GM12878 (cell line): Measurements from ENCODE around the gene MOB2.

Experiments used
- ATF2 ChIP-seq: IDR thresholded peaks from 2 replicates; pipeline ENCODE4 v1.6.1; 2012; ENCODE audit warnings: low read length, inconsistent platforms
- CBX3 ChIP-seq: fragments of 200-600 bp; sonication (generic); IDR thresholded peaks from 2 replicates; pipeline ENCODE4 v1.6.1; 2016; ENCODE audit warnings: low read depth, borderline replicate concordance
- CTCF ChIP-seq, 3 experiments: IDR thresholded peaks in 2 of 3; conservative IDR thresholded peaks in 1 of 3; 2 replicates each; pipeline ENCODE4 v1.5.1; 2011; ENCODE audit warnings: low read depth in 3 of 3, low read length in 3 of 3, mild to moderate bottlenecking in 3 of 3, control low read depth in 2 of 3, moderate library complexity in 2 of 3, inconsistent platforms in 1 of 3, mixed read lengths in 1 of 3; ENCODE audit not compliant: control insufficient read depth in 2 of 3, insufficient read depth in 1 of 3; ENCODE audit errors: extremely low read depth in 1 of 3
- ELK1 ChIP-seq: IDR thresholded peaks from 2 replicates; pipeline ENCODE4 v1.6.1; 2012; ENCODE audit warnings: low read depth, low read length, improper control_type of control experiment
- GABPA ChIP-seq: IDR thresholded peaks from 2 replicates; pipeline ENCODE4 v1.6.1; 2014; ENCODE audit warnings: antibody characterized with exemption, low read depth, mild to moderate bottlenecking, inconsistent platforms
- POLR2A ChIP-seq: IDR thresholded peaks from 2 replicates; pipeline ENCODE4 v1.6.1; 2011; ENCODE audit warnings: low read depth, mild to moderate bottlenecking, low read length
- RBBP5 ChIP-seq: fragments of 200-600 bp; sonication (generic); conservative IDR thresholded peaks from 2 replicates; pipeline ENCODE4 v1.6.1; 2016
- RELB ChIP-seq: fragments of 450-650 bp; IDR thresholded peaks from 2 replicates; pipeline ENCODE4 v1.6.1; 2017; ENCODE audit warnings: low read depth, mild to moderate bottlenecking, moderate library complexity
- RFX5 ChIP-seq: IDR thresholded peaks from 2 replicates; pipeline ENCODE4 v1.6.1; 2011; ENCODE audit warnings: low read depth, low read length, improper control_type of control experiment
- SREBF1 ChIP-seq: IDR thresholded peaks from 2 replicates; pipeline ENCODE4 v1.6.1; 2012; ENCODE audit warnings: mild to moderate bottlenecking, low read length
- SREBF2 ChIP-seq: IDR thresholded peaks from 2 replicates; pipeline ENCODE4 v1.6.1; 2012; ENCODE audit warnings: mild to moderate bottlenecking, low read length
- ZNF622 ChIP-seq: fragments of 450-650 bp; IDR thresholded peaks from 2 replicates; pipeline ENCODE4 v1.6.1; 2017; ENCODE audit warnings: mild to moderate bottlenecking, inconsistent platforms

GRCh38 chr11:1470681-1471611, 15.6 kb downstream of the MOB2 start:
- no peak for TF ChIP-seq SREBF1
- no peak for TF ChIP-seq ELK1
- TF ChIP-seq ZNF622 = no peak
- TF ChIP-seq GABPA = no peak
- TF ChIP-seq SREBF2 = no peak
- no peak for TF ChIP-seq CTCF (IDR thresholded peaks at IDR 0.05 in 2 of 3, conservative IDR thresholded peaks at IDR 0.05 in 1 of 3; ENCODE audit: control insufficient read depth in 2 of 3, extremely low read depth in 1 of 3, insufficient read depth in 1 of 3, low read depth in 3 of 3, low read length in 3 of 3)
- no peak for TF ChIP-seq CBX3
- no peak for TF ChIP-seq RBBP5
- TF ChIP-seq POLR2A = no peak; the same call in 1 of the 2 replicates
- TF ChIP-seq RELB = no peak
- no peak for TF ChIP-seq RFX5
- no peak for TF ChIP-seq ATF2
